ENCODE results near the gene EXOC7.

- TF ChIP-seq CTCF (conservative IDR thresholded peaks at IDR 0.05; ENCODE audit: low read length) (no peak), EZH2phosphoT487 (IDR thresholded peaks at IDR 0.05; ENCODE audit: borderline replicate concordance, low read depth, low read length) (no peak)
These were observed 70.8 kb downstream of the EXOC7 start for GRCh38 chr17:76032780-76033108.

All from OCI-LY7 (cell line).